Nephron (organoid): ENCODE results near the gene SORCS2.
A peak's percentile ranks its signal among the peaks of the same experiment; 100 is the strongest.

Source experiments
- H3K27ac Mint-ChIP-seq, 3 experiments: 2 replicates each; pipeline ENCODE4 v1.8.0; 2020; ENCODE audit warnings: mixed read lengths in 3 of 3, mild to moderate bottlenecking in 2 of 3, moderate library complexity in 1 of 3
- H3K27me3 Mint-ChIP-seq: 2 replicates; pipeline ENCODE4 v1.8.0; 2021; ENCODE audit warnings: low read depth, mild to moderate bottlenecking, moderate library complexity, mixed read lengths
- H3K36me3 Mint-ChIP-seq: 2 replicates; pipeline ENCODE4 v1.8.0; 2020; ENCODE audit warnings: low read depth, mixed read lengths
- H3K4me1 Mint-ChIP-seq: 2 replicates; pipeline ENCODE4 v1.8.0; 2020; ENCODE audit warnings: mixed read lengths
- H3K4me3 Mint-ChIP-seq, 3 experiments: 2 replicates each; pipeline ENCODE4 v1.8.0; 2020; ENCODE audit warnings: mild to moderate bottlenecking in 3 of 3, mixed read lengths in 3 of 3, moderate library complexity in 2 of 3
- H3K9me3 Mint-ChIP-seq: 2 replicates; pipeline ENCODE4 v1.8.0; 2020; ENCODE audit warnings: mixed read lengths
- CTCF ChIP-seq, 3 experiments: fragments of 200-600 bp; sonication (generic); IDR thresholded peaks; one replicate each; pipeline ENCODE4 v1.5.0; 2021; ENCODE audit warnings: antibody characterized with exemption in 3 of 3; ENCODE audit not compliant: unreplicated experiment in 3 of 3

The SORCS2 gene

GRCh38 chr4:7153711-7154110 lies 38.6 kb upstream of the SORCS2 start:
- H3K9me3 Mint-ChIP-seq, result no peaks in the 10 kb centered on the region
- H3K27ac Mint-ChIP-seq, result peak overlapping the region in 1 of 3 experiments; percentile 47
- H3K36me3 Mint-ChIP-seq, result no peaks in the 10 kb centered on the region
- no peaks in the 10 kb centered on the region for H3K27me3 Mint-ChIP-seq
- H3K4me1 Mint-ChIP-seq, result peaks cover 51% of the 10 kb centered on the region
- no peak overlapping the region for H3K4me3 Mint-ChIP-seq
- no peak for TF ChIP-seq CTCF (IDR thresholded peaks at IDR 0.05; ENCODE audit: unreplicated experiment in 3 of 3)

GRCh38 chr4:7154351-7154981 lies 37.9 kb upstream of the SORCS2 start:
- H3K9me3 Mint-ChIP-seq, result no peaks in the 10 kb centered on the region
- peaks cover 52% of the 10 kb centered on the region for H3K4me1 Mint-ChIP-seq
- no peaks in the 10 kb centered on the region for H3K27me3 Mint-ChIP-seq
- H3K36me3 Mint-ChIP-seq, result no peaks in the 10 kb centered on the region
- no peak for TF ChIP-seq CTCF (IDR thresholded peaks at IDR 0.05; ENCODE audit: unreplicated experiment in 3 of 3)
- no peak overlapping the region for H3K4me3 Mint-ChIP-seq
- H3K27ac Mint-ChIP-seq, result peak overlapping the region in 2 of 3 experiments; percentile 89 to 96

- peak overlapping the region; percentile 77 to 96 (median 89) for H3K27ac Mint-ChIP-seq
- H3K4me3 Mint-ChIP-seq, result peak overlapping the region in 2 of 3 experiments; percentile 27 to 48
- no peak for TF ChIP-seq CTCF (IDR thresholded peaks at IDR 0.05; ENCODE audit: unreplicated experiment in 3 of 3)
- no peaks in the 10 kb centered on the region for H3K36me3 Mint-ChIP-seq
- no peaks in the 10 kb centered on the region for H3K27me3 Mint-ChIP-seq
- H3K4me1 Mint-ChIP-seq, result peaks cover 54% of the 10 kb centered on the region
- no peaks in the 10 kb centered on the region for H3K9me3 Mint-ChIP-seq
Measured at GRCh38 chr4:7155590-7156071, 36.7 kb upstream of the SORCS2 start.

GRCh38 chr4:7156328-7156727 lies 36.0 kb upstream of the SORCS2 start:
- Mint-ChIP-seq H3K27me3 (no peaks in the 10 kb centered on the region), H3K4me3 (peak overlapping the region in 1 of 3 experiments; percentile 14), H3K4me1 (peaks cover 61% of the 10 kb centered on the region), H3K27ac (peak overlapping the region; percentile 72 to 96 (median 89)), H3K9me3 (no peaks in the 10 kb centered on the region), H3K36me3 (no peaks in the 10 kb centered on the region)
- TF ChIP-seq CTCF (IDR thresholded peaks at IDR 0.05; ENCODE audit: unreplicated experiment in 3 of 3), result no peak

- Mint-ChIP-seq H3K4me3 (peak overlapping the region in 1 of 3 experiments; percentile 14), H3K4me1 (peaks cover 67% of the 10 kb centered on the region), H3K9me3 (no peaks in the 10 kb centered on the region), H3K27ac (peak overlapping the region; percentile 72 to 96 (median 89)), H3K27me3 (no peaks in the 10 kb centered on the region), H3K36me3 (no peaks in the 10 kb centered on the region)
- TF ChIP-seq CTCF (IDR thresholded peaks at IDR 0.05; ENCODE audit: unreplicated experiment in 3 of 3), result peak; percentile 71 to 84 (median 74)
Measured at GRCh38 chr4:7156761-7157488, 35.4 kb upstream of the SORCS2 start.
